NOMO-1 (cell line): ENCODE data around the gene VIPR1.

Experiments
- DNase-seq, 2 experiments: peaks; one replicate each; lab custom pipeline; 2025; ENCODE audit not compliant: unreplicated experiment in 2 of 2; lab: John Stamatoyannopoulos, UW

VIPR1 gene, protein sequence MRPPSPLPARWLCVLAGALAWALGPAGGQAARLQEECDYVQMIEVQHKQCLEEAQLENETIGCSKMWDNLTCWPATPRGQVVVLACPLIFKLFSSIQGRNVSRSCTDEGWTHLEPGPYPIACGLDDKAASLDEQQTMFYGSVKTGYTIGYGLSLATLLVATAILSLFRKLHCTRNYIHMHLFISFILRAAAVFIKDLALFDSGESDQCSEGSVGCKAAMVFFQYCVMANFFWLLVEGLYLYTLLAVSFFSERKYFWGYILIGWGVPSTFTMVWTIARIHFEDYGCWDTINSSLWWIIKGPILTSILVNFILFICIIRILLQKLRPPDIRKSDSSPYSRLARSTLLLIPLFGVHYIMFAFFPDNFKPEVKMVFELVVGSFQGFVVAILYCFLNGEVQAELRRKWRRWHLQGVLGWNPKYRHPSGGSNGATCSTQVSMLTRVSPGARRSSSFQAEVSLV

DNA sequence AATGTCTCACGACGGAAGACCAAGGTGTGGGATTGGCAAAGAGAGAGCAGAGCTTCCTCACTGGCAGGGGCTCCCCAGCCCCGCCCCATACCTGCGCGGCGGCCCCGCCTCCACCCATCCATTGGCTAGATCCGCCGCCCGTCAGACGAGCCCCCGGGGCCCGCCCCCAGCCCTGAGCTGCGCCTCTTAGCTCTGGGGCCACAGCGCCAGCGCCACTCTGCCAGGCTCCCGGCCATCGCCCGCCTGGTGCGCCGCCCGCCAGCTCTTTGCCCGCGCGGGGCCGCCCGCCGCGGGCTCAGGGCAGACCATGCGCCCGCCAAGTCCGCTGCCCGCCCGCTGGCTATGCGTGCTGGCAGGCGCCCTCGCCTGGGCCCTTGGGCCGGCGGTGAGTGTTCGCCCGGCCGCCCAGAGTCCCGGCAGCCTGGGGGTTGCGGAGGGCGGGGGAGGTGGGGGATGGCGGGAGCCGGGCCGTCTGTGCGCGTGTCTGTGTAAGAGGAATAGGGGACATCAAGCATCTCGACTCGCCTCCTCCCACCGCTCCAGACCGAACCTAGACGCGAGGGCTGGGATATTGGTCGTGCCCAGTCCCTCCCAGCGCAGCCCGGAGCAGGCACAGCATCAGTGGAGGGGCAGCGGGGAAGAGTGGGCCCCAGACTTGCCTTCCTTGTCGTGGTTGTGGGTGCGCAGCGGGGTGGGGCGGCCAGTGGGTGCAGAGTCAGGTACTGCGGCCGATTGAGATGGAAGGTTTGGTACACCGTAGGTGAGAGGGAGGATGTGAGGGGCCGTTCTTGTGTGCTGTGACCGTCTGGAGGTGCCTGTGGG is at the start of gene VIPR1:
Gene VIPR1, plus strand, starts transcription at position 215 of the 822 bp plus-strand sequence. Its CDS starts 93 bp downstream, at position 308.
- DNase-seq, result peak; percentile 71 to 81

GRCh38 chr3:42456211-42456610 is 46.2 kb upstream of the VIPR1 start:
- DNase-seq, result no peak

DNA sequence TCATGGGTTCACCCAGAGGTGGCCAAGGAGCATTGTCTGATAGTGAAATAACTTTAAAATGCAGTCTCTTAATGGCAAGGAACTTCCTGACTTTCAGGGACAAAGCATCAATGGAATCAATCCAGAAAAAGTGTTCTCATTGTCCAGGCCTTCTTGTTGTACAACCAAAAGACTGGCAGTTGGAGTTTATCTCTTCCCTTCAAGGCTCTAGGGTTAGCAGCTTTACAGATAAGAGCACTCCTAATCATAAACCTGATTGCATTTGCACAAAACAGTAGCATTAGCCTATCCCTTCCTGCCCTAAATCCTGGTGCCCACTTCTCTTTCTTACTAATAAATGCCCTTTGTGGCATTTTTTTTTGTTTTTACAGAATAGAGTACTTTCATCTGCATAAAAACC is 43.3 kb upstream of the VIPR1 start:
- DNase-seq, result no peak

DNA sequence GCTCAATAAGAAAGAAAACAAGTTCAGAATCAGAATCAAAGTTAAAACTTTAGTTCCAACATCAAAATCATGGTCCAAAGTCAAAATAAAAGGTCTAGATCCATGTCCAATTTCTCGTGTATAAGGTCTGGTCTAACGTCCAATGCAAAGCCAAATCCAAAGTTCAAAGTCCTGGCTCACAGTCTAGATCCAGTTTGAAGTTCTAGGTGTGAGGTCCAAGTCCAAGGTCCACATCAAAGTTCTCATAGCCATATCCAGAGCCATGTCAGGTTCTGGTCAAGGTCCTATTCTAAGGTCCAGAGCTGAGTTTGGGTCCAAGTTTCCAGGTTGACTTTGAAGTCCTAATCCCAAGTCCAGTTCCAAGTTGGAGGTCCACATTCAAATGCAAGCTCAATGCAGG is 40.7 kb upstream of the VIPR1 start:
- no peak for DNase-seq

DNA sequence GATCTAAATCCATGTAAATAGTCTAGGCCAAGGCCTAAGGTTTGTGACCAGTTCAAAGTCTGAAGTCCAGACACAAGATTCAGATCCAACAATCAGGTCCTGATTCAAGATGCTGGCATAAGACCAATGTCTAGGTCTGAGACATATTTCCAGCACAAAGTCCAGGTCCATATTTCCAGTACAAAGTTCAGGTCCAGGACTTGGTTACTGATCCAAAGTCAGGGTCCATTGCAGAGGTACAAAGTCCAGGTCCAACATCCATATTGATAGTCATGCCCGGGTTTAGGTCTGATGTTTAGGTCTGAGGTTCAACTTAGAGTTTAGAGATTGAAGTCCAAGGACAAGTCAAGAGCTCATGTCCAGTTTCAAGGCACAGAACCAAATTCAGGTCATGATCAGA is 39.4 kb upstream of the VIPR1 start:
- no peak for DNase-seq

- no peak for DNase-seq
Observed at GRCh38 chr3:42468111-42468510, 34.3 kb upstream of the VIPR1 start.

- no peak for DNase-seq
Observed at GRCh38 chr3:42472555-42472954, 29.9 kb upstream of the VIPR1 start.

GRCh38 chr3:42473083-42473932 is 29.1 kb upstream of the VIPR1 start:
- DNase-seq, result no peak

GRCh38 chr3:42476225-42477125 is 26.0 kb upstream of the VIPR1 start:
- DNase-seq, result peak in 1 of 2 experiments; percentile 1

- DNase-seq, result no peak
Observed at GRCh38 chr3:42477696-42478095, 24.7 kb upstream of the VIPR1 start.

DNA sequence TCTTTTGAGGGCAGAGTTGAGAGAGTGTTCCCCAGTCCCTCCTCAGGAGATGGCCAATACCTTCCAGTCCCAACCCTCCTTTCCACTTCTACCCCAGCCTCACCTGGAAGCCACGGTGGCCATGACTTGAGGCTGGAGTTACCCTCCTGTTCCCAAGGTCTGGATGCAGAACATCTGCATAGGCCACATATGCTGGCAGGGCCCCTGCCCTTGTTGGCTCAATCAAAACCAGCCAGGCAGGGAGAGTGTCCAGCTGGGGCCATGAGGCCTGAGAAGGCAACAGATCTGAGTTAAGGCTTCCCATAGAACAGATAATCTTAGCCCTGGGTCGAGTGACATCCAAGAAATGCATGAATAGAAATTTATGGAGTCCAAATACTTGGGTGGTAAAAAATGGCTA is 23.6 kb upstream of the VIPR1 start:
- DNase-seq, result no peak

DNA sequence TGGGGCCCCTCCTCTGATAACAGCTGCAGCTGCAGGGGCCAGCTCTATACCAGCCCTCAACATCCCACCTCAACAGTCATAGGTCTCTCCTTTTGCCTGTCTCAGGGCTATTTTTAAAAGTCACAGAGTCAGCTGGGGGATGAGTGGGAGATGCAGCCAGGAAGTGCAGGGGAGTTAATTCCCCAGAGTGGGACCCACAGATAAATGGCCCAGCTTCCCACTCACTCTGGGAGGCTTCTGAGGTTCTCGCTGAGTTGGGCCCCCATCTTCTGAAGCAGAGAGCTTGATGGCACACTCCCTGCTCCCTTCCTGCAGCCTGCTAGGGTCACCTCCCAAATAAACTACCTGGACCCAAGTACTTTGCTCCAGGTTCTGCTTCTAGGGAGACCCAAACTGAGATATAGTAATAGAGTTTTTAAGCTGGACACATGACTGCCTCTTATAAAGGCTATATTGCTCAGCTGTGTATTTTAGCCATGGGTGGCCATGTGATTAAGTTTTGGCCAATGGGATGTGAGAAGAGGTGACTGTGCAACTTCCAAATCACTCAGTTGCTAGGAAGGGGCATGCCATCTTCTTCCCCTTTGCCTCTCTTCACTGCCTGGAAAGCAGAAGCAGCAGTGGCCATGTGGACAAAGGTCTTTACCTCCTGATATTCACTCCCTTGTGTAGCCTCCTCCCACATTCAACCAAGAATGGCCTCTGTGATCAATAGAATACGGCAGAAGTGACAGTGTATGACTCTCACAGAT is 15.5 kb upstream of the VIPR1 start:
- DNase-seq, result peak; percentile 18 to 51

DNA sequence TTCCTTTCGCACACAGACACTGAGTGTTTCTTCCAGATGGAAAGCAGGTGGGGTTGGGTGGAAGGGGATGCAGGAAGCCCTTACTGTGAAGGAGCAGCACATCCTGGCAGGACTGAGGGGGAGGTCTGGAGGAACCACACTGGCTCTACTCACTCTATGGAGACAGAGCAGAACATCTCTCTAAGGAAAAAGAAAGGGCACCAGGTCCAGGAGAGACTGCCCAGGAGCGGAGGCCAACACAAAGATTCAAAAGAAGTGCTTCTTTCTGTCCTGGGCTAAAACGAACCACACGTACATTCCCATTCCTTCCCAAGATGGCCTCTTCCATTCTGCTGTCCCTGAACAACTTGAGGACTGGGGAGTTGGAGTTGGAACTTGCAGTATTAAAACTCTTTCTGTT is 13.8 kb upstream of the VIPR1 start:
- no peak for DNase-seq

DNA sequence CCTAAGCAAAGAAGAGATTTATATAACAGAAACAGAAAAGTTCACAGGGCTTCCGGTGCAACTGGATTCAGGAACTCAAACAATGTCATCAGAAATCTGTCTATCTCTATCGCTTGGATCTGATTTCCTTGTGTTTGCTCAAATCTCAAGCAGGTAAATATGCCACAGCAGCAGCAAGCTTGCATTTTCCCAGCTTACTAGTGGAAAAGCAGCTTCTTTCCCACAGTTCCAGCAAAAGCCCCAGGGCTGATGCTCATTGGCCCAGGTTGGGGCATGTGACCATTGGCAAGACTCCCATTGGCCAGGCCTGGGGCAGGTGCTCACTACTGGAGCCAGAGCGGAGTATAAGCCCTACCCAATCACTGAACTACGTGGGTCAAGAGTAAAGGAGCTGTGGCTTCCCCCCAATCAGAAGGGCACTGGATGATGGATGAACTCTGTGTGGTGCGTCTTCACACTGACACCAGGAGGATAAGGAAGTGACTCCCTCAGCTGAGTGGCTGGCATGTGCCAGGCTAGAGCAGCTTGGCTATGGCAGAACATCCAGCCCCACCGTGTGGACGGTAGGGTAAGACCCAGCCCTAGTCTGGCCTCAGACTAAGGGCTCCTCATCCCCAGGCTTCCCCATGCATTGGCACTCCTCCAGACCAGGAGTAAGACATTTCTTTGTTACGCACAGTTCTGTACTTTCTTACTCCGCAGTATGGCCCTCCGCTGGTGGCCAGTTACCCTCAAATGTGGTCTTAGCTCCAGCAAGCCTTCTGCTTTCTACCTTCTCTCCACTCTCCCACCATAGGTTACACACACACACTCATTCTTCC is 13.1 kb upstream of the VIPR1 start:
- no peak for DNase-seq

- no peak for DNase-seq
Observed at GRCh38 chr3:42489937-42490227, 12.6 kb upstream of the VIPR1 start.

DNA sequence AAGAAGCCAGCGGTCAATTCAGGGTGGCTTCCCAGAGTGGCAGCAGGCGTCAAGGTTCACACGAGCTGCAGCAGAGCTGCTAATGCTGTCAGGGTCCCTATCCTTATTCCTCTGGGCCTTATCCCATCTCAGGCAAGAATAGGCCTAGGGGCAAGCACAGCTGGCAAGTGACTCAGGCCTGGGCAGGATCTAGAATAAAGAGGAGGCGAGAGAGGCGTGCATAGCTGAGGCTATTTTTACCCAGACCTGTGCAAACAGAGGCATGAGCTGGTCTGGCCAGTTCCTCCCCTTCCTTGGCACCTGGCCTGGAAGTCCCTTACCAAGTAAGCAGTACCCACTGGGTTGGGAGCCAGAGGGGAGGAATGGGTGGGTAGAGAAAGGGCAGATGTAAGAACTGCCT is 12.2 kb upstream of the VIPR1 start:
- DNase-seq, result peak; percentile 92 to 95

DNA sequence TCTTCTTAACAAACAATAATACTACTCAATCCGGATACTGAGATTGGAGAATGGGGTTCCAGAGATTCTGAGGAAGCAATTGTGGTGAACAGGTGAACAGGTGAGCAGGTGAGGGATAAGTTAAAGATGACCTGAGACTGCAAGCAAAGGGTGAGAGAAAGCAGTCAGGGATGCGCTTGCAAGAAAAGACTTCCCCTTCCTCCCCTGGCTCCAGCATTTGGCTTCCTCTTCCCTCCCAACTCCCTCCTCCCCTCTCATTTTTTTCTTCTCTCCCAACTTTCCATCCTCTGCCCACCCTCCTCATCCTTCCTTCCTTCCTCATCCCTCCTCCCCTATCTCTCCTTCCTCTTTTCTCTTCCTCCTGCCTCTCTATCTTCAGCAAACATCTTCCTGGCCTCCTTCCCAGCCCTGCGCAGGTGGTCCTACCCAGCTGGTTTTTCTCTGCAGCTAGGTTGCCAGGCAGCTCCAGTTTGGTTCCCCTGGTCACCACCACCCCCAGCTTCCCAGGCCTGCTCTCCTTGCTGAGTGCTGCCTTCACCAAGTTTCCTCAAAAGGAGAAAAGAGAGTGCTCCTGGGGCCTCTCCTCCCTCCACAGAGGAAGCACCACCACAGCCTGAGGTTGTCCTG is 10.4 kb upstream of the VIPR1 start:
- no peak for DNase-seq

GRCh38 chr3:42492508-42493080 is 9.8 kb upstream of the VIPR1 start:
- peak; percentile 6 to 22 for DNase-seq
